SK-N-SH treated with all-trans-retinoic acid at 6 μM for 48 hours (cell line): Measurements from ENCODE around the gene CAPN11.

Experiments used
- PPARA ChIP-seq: fragments of 250-450 bp; sonication (Bioruptor Pico); IDR thresholded peaks from 2 replicates; pipeline ENCODE4 v1.5.0; 2020; ENCODE audit warnings: mild to moderate bottlenecking, borderline replicate concordance
- ZFP30 ChIP-seq: fragments of 450-650 bp; formaldehyde crosslinking; IDR thresholded peaks from 2 replicates; pipeline ENCODE4 v1.5.0; 2022; ENCODE audit warnings: mild to moderate bottlenecking, moderate library complexity

DNA sequence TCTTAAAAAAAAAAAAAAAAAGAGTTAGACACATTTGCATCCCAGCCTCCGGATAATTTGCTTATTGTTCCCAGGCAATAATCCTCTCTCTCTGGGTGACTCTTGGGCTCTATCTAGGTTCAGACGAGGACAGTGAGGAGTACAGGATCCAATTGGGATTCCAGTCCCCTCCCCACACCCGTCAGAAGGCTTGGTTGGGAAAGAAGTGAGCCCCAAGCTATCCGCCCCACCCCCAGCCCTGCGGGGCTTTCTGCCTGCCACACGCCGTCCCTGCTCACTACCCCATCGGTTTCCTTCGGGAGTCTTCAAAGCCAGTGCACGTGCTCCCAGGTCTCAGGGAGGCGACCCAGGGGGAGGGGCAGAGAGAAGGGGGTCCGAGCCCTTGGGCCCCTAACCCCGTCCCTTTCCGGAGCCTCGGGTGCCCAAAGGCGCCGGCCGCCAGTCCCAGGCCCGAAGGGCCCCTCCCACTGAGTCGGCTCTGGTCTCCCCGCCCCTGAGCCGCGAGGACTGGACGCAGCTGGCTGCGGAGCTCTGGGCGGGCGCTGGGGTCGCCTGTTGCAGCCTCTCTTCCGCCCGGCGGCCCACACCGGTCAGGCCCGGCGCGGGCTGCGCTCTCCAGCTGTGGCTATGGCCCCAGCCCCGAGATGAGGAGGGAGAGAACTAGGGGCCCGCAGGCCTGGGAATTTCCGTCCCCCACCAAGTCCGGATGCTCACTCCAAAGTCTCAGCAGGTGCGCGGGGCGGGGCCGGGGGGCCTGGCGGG is 60.6 kb downstream of the CAPN11 start:
- TF ChIP-seq ZFP30 (CRISPR knock-in tag) (no peak), PPARA (no peak)
